Neuron (in vitro differentiated cells): ENCODE measurements around the gene BACH2.
"Not testable (repeated sequence)": the region's sequence is repeated elsewhere in the genome, so short reads cannot be mapped to it uniquely, and the experiment has no call there.

ENCODE experiments used
- H2AFZ ChIP-seq: one replicate; pipeline ENCODE4 v1.6.1; 2013; ENCODE audit warnings: low read depth, mild to moderate bottlenecking, inconsistent platforms, low read length, moderate library complexity
- H3K27me3 ChIP-seq: one replicate; pipeline ENCODE4 v1.6.1; 2013; ENCODE audit warnings: low read length; ENCODE audit not compliant: insufficient read depth
- H3K36me3 ChIP-seq: one replicate; pipeline ENCODE4 v1.6.1; 2013; ENCODE audit warnings: low read length; ENCODE audit not compliant: insufficient read depth
- H3K4me1 ChIP-seq: one replicate; pipeline ENCODE4 v1.6.1; 2013; ENCODE audit warnings: low read length; ENCODE audit not compliant: insufficient read depth
- H3K4me3 ChIP-seq: 2 replicates; pipeline ENCODE4 v1.5.1; 2013; ENCODE audit warnings: mild to moderate bottlenecking, low read length, moderate library complexity
- H3K9me3 ChIP-seq: one replicate; pipeline ENCODE4 v1.6.1; 2013; ENCODE audit warnings: low read length

Gene BACH2

GRCh38 chr6:89924231-89924630 lies 372.4 kb downstream of the BACH2 start:
- Histone ChIP-seq H3K9me3 (peaks cover 2% of the 10 kb centered on the region), H3K27me3 (no peaks in the 10 kb centered on the region), H3K36me3 (no peaks in the 10 kb centered on the region), H2AFZ (no peak overlapping the region), H3K4me1 (peaks cover 9% of the 10 kb centered on the region), H3K4me3 (no peak overlapping the region)

DNA sequence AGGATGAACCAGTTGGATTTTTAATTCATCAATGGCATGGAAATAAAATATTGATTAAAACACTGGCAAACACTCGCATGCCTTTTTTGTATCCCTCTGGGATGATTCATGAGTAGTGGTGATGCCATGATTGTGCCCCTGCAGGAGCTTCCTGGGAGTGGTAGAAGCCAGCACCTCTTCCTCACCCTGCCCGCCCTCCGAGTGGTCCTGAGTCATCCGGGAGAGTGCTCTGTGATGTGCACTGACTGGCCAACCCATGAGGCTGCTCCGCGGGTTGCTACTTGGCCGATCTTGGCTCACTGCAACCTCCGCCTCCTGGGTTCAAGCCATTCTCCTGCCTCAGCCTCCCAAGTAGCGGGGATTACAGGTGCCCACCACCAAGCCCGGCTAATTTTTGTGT lies 375.0 kb downstream of the BACH2 start:
- H2AFZ ChIP-seq, result no peak overlapping the region
- no peaks in the 10 kb centered on the region for H3K4me1 ChIP-seq
- peaks cover 5% of the 10 kb centered on the region for H3K9me3 ChIP-seq
- H3K27me3 ChIP-seq, result no peaks in the 10 kb centered on the region
- H3K4me3 ChIP-seq, result no peak overlapping the region
- H3K36me3 ChIP-seq, result no peaks in the 10 kb centered on the region

GRCh38 chr6:89921197-89921596 lies 375.4 kb downstream of the BACH2 start:
- Histone ChIP-seq H3K9me3 (peaks cover 5% of the 10 kb centered on the region), H3K4me3 (no peak overlapping the region), H3K27me3 (no peaks in the 10 kb centered on the region)

DNA sequence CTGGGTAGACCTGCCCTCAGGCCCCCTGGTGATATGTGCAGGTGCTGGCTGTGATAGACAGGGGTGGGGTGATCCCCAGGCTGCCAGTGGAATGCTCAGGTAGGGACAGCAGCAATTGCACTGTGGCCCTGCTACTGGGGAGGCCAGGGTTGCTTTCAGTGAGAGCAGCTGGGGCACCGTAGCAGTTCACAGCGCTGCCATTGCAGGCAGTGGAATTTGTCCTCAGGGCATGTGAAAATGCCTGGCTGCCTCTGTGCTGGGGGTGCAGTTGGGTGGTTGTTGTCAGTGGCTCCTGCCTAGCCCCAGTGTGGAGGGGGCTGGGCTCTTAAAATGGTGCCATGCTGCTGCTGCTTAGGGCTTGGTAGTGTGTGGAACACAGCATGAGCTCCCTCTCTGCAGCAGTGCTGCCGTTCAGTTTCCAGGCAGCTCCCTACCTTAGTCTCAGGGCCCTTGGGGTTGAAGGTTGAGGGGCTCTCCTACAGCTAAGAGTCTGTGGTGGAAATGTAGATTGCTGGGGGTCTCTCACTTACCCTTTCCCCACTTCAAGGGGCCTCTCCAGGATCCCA lies 378.8 kb downstream of the BACH2 start:
- H3K36me3 ChIP-seq, result no peaks in the 10 kb centered on the region
- no peak overlapping the region for H2AFZ ChIP-seq
- no peaks in the 10 kb centered on the region for H3K27me3 ChIP-seq
- H3K4me1 ChIP-seq, result no peaks in the 10 kb centered on the region
- no peak overlapping the region for H3K4me3 ChIP-seq
- peaks cover 8% of the 10 kb centered on the region for H3K9me3 ChIP-seq

More at GRCh38 chr6:89921197-89921596, 375.4 kb downstream of the BACH2 start:
- no peaks in the 10 kb centered on the region for H3K4me1 ChIP-seq
- no peaks in the 10 kb centered on the region for H3K36me3 ChIP-seq
- no peak overlapping the region for H2AFZ ChIP-seq

DNA sequence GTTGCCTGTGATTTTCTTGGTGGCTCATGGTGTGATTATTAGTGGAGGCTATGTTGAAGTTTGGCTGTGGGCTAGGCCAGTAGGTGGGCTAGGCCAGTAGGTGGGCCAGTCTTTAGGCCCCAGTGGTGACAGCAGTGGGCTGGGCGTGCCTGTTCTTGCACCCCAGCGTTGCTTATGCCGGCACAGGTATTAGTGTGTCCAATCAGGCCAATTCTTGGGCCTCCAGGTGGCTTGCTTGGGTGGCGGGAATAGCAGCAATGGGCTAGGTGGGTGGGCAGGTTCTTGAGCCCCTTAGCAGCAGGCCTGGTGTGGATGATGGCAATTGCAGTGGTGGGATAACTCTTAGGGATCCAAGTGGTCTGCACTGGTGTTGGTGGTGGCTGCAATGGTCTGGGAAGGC lies 379.4 kb downstream of the BACH2 start:
- no peaks in the 10 kb centered on the region for H3K36me3 ChIP-seq
- no peak overlapping the region for H2AFZ ChIP-seq
- no peaks in the 10 kb centered on the region for H3K27me3 ChIP-seq
- H3K4me3 ChIP-seq, result no peak overlapping the region
- H3K9me3 ChIP-seq, result peaks cover 8% of the 10 kb centered on the region
- H3K4me1 ChIP-seq, result no peaks in the 10 kb centered on the region

DNA sequence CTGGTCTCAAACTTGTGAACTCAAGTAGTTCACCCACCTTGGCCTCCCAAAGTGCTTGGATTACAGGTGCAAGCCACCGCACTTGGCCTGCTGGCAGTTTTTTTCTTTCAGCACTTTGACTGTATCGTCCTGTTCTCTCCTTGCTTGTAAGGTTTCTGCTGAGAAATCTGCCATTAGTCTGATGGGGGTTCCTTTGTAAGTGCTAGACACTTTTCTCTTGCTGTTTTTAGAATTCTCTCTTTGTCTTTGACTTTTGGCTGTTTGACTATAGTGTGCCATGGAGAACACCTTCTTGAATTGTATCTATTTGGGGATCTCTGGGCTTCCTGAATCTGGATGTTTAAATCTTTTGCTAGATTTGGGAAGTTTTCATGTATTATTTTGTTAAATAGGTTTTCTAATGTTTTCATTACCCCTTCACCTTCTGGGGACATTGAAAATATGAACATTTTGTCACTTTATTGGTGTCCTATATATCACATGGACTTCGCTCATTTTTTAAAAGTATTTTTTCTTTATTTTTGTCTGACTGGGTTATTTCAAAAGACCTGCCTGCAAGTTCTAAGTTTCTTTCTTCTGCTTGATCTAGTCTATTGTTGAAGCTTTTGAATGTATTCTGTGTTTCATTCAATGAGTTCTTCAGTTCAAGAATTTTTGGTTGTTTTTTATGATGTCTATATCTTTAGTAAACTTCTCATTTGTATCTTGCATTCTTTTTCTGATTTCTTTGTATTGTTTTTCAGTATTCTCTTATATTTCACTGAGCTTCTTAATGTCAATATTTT lies 380.3 kb downstream of the BACH2 start:
- Histone ChIP-seq H3K9me3 (peaks cover 8% of the 10 kb centered on the region), H3K4me1 (no peaks in the 10 kb centered on the region), H3K27me3 (no peaks in the 10 kb centered on the region), H3K36me3 (no peaks in the 10 kb centered on the region), H2AFZ (no peak overlapping the region), H3K4me3 (no peak overlapping the region)

DNA sequence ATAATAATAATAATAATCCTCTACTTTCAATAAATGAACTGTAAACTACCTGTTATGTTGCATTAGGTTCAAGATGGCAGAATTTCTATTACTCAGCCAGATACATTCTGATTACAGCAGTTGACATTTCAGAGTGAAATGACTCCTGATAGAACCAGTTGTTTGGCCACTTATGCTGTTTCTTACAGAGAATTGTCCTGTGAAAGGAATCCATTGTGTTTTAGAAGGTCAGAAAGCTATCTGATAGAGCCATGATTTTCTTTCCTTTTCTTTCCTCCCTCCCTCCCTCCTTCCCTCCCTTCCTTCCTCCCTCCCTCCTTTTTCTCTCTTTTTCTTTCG lies 385.8 kb downstream of the BACH2 start:
- Histone ChIP-seq H3K4me3 (no peak overlapping the region), H2AFZ (no peak overlapping the region), H3K4me1 (peaks cover 3% of the 10 kb centered on the region), H3K9me3 (peaks cover 1% of the 10 kb centered on the region), H3K27me3 (no peaks in the 10 kb centered on the region), H3K36me3 (no peaks in the 10 kb centered on the region)

- H3K36me3 ChIP-seq, H3K4me1 ChIP-seq, H2AFZ ChIP-seq, H3K9me3 ChIP-seq, H3K27me3 ChIP-seq: not testable (repeated sequence)
- peak overlapping the region; percentile 31 for H3K4me3 ChIP-seq
These were observed 386.4 kb downstream of the BACH2 start for GRCh38 chr6:89910001-89910901.

DNA sequence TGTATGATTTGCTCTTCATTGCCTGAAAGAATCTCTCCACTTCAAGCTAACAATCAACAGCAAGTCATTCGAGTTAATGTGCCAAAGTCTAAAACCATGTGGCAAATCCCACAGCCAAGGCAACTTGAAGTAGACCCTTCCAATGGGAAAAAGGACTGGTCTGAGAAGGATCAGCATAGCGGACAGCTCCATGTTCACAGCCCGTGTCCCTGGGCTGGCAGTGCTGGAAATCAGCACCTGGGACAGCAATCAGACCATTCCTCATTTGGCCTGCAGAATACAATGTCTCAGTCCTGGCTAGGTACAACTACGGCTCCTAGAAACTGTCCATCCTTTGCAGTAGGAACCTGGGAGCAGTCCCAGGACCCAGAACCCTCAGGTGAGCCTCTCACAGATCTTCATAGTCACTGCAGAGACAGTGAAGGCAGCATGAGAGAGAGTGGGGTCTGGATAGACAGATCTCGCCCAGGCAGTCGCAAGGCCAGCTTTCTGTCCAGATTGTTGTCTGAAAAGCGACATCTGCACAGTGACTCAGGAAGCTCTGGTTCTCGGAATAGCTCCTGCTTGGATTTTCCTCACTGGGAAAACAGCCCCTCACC lies 401.3 kb downstream of the BACH2 start:
- no peaks in the 10 kb centered on the region for H3K36me3 ChIP-seq
- peaks cover 2% of the 10 kb centered on the region for H3K27me3 ChIP-seq
- H2AFZ ChIP-seq, result no peak overlapping the region
- H3K4me3 ChIP-seq, result no peak overlapping the region
- H3K4me1 ChIP-seq, result no peaks in the 10 kb centered on the region
- no peaks in the 10 kb centered on the region for H3K9me3 ChIP-seq

DNA sequence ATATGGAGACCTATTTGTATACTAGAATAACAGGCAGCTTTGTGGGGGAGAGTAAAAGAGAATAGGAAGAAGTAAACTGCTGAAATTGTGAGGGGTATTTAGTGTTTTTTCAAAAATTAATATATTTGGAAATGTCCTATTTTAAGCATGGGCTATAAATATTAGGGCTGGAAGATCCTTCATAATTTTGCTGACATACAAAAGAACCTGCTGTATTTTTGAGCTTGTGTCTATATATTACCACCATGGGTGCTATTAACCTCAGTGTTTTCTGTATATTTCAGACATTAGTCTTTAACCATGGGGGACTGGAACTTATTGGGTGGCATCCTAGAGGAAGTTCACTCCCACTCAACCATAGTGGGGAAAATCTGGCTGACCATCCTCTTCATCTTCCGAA lies 402.5 kb downstream of the BACH2 start, which contains the start of gene GJA10:
GJA10 (plus strand) TSS at position 301 of the 400 bp plus-strand sequence; CDS start at position 301, 0 bp downstream.
- H3K9me3 ChIP-seq, result no peaks in the 10 kb centered on the region
- no peak within 1 kb of the TSS for H2AFZ ChIP-seq
- no peak within 1 kb of the TSS for H3K4me3 ChIP-seq
- no peaks in the 10 kb centered on the region for H3K36me3 ChIP-seq
- H3K27me3 ChIP-seq, result peaks cover 2% of the 10 kb centered on the region
- no peaks in the 10 kb centered on the region for H3K4me1 ChIP-seq

- not testable (repeated sequence) for H3K9me3 ChIP-seq, H3K36me3 ChIP-seq, H2AFZ ChIP-seq, H3K4me3 ChIP-seq, H3K27me3 ChIP-seq, H3K4me1 ChIP-seq
These were observed 404.1 kb downstream of the BACH2 start for GRCh38 chr6:89892577-89892976.

- not testable (repeated sequence) for H3K4me3 ChIP-seq, H3K27me3 ChIP-seq, H2AFZ ChIP-seq, H3K9me3 ChIP-seq, H3K4me1 ChIP-seq, H3K36me3 ChIP-seq
These were observed 405.7 kb downstream of the BACH2 start for GRCh38 chr6:89890845-89891528.
